Stimulated activated CD4-positive, alpha-beta T cell treated with anti-CD3 and anti-CD28 coated beads, Interleukin-4, amount 100 ng/mL, for 48 hours (primary cell): ENCODE data around the gene GAL3ST2.
A peak's percentile ranks its signal among the peaks of the same experiment; 100 is the strongest.
"Not testable (repeated sequence)": the region's sequence is repeated elsewhere in the genome, so short reads cannot be mapped to it uniquely, and the experiment has no call there.

Experiments used
- DNase-seq, 2 donors: peaks; one replicate each; pipeline ENCODE4 v3.0.0-alpha.2; 2020; ENCODE audit warnings: low read depth in 2 of 2

GAL3ST2 gene

GRCh38 chr2:241748468-241749256, 28.0 kb upstream of the GAL3ST2 start:
- no peak for DNase-seq

GRCh38 chr2:241750076-241750840, 26.4 kb upstream of the GAL3ST2 start:
- no peak for DNase-seq

GRCh38 chr2:241751152-241751551, 25.5 kb upstream of the GAL3ST2 start:
- no peak for DNase-seq

GRCh38 chr2:241751776-241752175, 24.8 kb upstream of the GAL3ST2 start:
- DNase-seq, result no peak

- no peak for DNase-seq
These were observed 24.4 kb upstream of the GAL3ST2 start for GRCh38 chr2:241752253-241752652.

GRCh38 chr2:241752689-241753276, 23.8 kb upstream of the GAL3ST2 start:
- no peak for DNase-seq

GRCh38 chr2:241753493-241753892, 23.1 kb upstream of the GAL3ST2 start:
- no peak for DNase-seq

- no peak for DNase-seq
These were observed 22.6 kb upstream of the GAL3ST2 start for GRCh38 chr2:241754042-241754441.

- no peak for DNase-seq
These were observed 21.5 kb upstream of the GAL3ST2 start for GRCh38 chr2:241755166-241755565.

- DNase-seq, result no peak
These were observed 20.8 kb upstream of the GAL3ST2 start for GRCh38 chr2:241755777-241756176.

- no peak for DNase-seq
These were observed 17.4 kb upstream of the GAL3ST2 start for GRCh38 chr2:241759067-241759807.

- not testable (repeated sequence) for DNase-seq
These were observed 16.7 kb upstream of the GAL3ST2 start for GRCh38 chr2:241759893-241760292.

GRCh38 chr2:241760301-241760771, 16.3 kb upstream of the GAL3ST2 start:
- no peak for DNase-seq

- no peak for DNase-seq
These were observed 14.2 kb upstream of the GAL3ST2 start for GRCh38 chr2:241762321-241762932.

GRCh38 chr2:241762933-241763369, 13.7 kb upstream of the GAL3ST2 start:
- peak in 1 of 2 donors; percentile 38 for DNase-seq

GRCh38 chr2:241763551-241764274, 12.9 kb upstream of the GAL3ST2 start:
- DNase-seq, result no peak

- no peak for DNase-seq
These were observed 12.1 kb upstream of the GAL3ST2 start for GRCh38 chr2:241764275-241765241.

- no peak for DNase-seq
These were observed 9.0 kb upstream of the GAL3ST2 start for GRCh38 chr2:241767464-241768250.
